HG03095 (cell line): Measurements from ENCODE around the gene MYBPC2.
"Not testable (repeated sequence)": the region's sequence is repeated elsewhere in the genome, so short reads cannot be mapped to it uniquely, and the experiment has no call there.

Experiments used
- ATAC-seq: cut with Tn5 transposase; IDR thresholded peaks from one replicate; pipeline ENCODE4 v1.9.1; 2021; ENCODE audit warnings: moderate library complexity; ENCODE audit not compliant: unreplicated experiment

MYBPC2 gene

GRCh38 chr19:50427318-50427925 is 5.3 kb upstream of the MYBPC2 start:
- no peak for ATAC-seq

GRCh38 chr19:50427997-50428425 is 4.7 kb upstream of the MYBPC2 start:
- no peak for ATAC-seq

GRCh38 chr19:50428772-50429463 is 3.8 kb upstream of the MYBPC2 start:
- no peak for ATAC-seq

GRCh38 chr19:50430888-50431342 is 1.8 kb upstream of the MYBPC2 start:
- ATAC-seq = no peak

GRCh38 chr19:50431343-50432220 is 1.1 kb upstream of the MYBPC2 start:
- peak; percentile 76 for ATAC-seq

GRCh38 chr19:50433201-50434180 is 799 bp downstream of the MYBPC2 start:
- ATAC-seq = no peak

GRCh38 chr19:50434525-50434924 is 1.8 kb downstream of the MYBPC2 start:
- ATAC-seq = no peak

GRCh38 chr19:50435221-50435620 is 2.5 kb downstream of the MYBPC2 start:
- ATAC-seq = no peak

- ATAC-seq = no peak
Observed at GRCh38 chr19:50435627-50436026, 2.9 kb downstream of the MYBPC2 start.

GRCh38 chr19:50437862-50438449 is 5.3 kb downstream of the MYBPC2 start:
- no peak for ATAC-seq

- not testable (repeated sequence) for ATAC-seq
Observed at GRCh38 chr19:50439130-50439529, 6.4 kb downstream of the MYBPC2 start.

GRCh38 chr19:50444059-50444458 is 11.4 kb downstream of the MYBPC2 start:
- ATAC-seq = no peak

GRCh38 chr19:50447053-50447452 is 14.4 kb downstream of the MYBPC2 start:
- ATAC-seq = no peak

GRCh38 chr19:50447750-50448149 is 15.1 kb downstream of the MYBPC2 start:
- ATAC-seq = no peak

GRCh38 chr19:50449236-50449899 is 16.7 kb downstream of the MYBPC2 start:
- ATAC-seq = no peak

GRCh38 chr19:50450369-50451222 is 17.9 kb downstream of the MYBPC2 start:
- no peak for ATAC-seq

GRCh38 chr19:50451223-50451534 is 18.5 kb downstream of the MYBPC2 start:
- ATAC-seq = no peak

- ATAC-seq = no peak
Observed at GRCh38 chr19:50453243-50453642, 20.6 kb downstream of the MYBPC2 start.

GRCh38 chr19:50455992-50456391 is 23.3 kb downstream of the MYBPC2 start:
- ATAC-seq = no peak
